CD8-positive, alpha-beta memory T cell (primary cell): ENCODE measurements around the gene KRT85. TPM values are rescaled to one million over a fixed set of nuclear protein-coding genes. Genes with fewer than 3 reads are reported as not detected.

ENCODE experiments used
- CTCF ChIA-PET: fragments of 350-600 bp; sonication (Branson Sonifier 250); formaldehyde crosslinking; loops from one replicate; lab custom pipeline; 2021; ENCODE audit warnings: antibody characterized with exemption; lab: Charles Lee
- POLR2A ChIA-PET: fragments of 350-600 bp; sonication (Branson Sonifier 250); formaldehyde crosslinking; loops from one replicate; lab custom pipeline; 2021; ENCODE audit warnings: antibody characterized with exemption; lab: Charles Lee
- DNase-seq, 5 donors: peaks; one replicate each; pipeline versions ENCODE4 v3.0.0 to v3.0.0-alpha.2; 2020 to 2022; ENCODE audit warnings: mixed read lengths in 1 of 5
- H3K27ac ChIP-seq: one replicate; pipeline ENCODE4 v1.7.0; 2013; ENCODE audit warnings: low read depth, mild to moderate bottlenecking, low read length, moderate library complexity
- H3K27me3 ChIP-seq: 2 replicates; pipeline ENCODE4 v1.7.0; 2013; ENCODE audit warnings: low read length, mild to moderate bottlenecking; ENCODE audit not compliant: insufficient read depth, poor library complexity, severe bottlenecking
- H3K36me3 ChIP-seq: 2 replicates; pipeline ENCODE4 v1.7.0; 2013; ENCODE audit warnings: mild to moderate bottlenecking, low read length, moderate library complexity; ENCODE audit not compliant: insufficient read depth
- H3K4me1 ChIP-seq: 2 replicates; pipeline ENCODE4 v1.7.0; 2013; ENCODE audit warnings: mild to moderate bottlenecking, low read length, moderate library complexity; ENCODE audit not compliant: insufficient read depth
- H3K4me3 ChIP-seq: 2 replicates; pipeline ENCODE4 v1.7.0; 2013; ENCODE audit warnings: mild to moderate bottlenecking, low read length
- H3K9me3 ChIP-seq: 2 replicates; pipeline ENCODE4 v1.7.0; 2013; ENCODE audit warnings: mild to moderate bottlenecking, low read length
- H3K27ac Mint-ChIP-seq, 8 donors: one replicate each; pipeline ENCODE4 v1.8.0; 2020 to 2021; ENCODE audit warnings: mixed read lengths in 8 of 8, mild to moderate bottlenecking in 6 of 8, inconsistent platforms in 3 of 8, moderate library complexity in 3 of 8
- H3K27me3 Mint-ChIP-seq, 2 donors: one replicate each; pipeline ENCODE4 v1.8.0; 2020 to 2021; ENCODE audit warnings: mixed read lengths in 2 of 2, mild to moderate bottlenecking in 1 of 2, moderate library complexity in 1 of 2
- H3K36me3 Mint-ChIP-seq, 3 donors: one replicate each; pipeline ENCODE4 v1.8.0; 2020 to 2021; ENCODE audit warnings: mixed read lengths in 3 of 3, inconsistent platforms in 1 of 3, mild to moderate bottlenecking in 1 of 3
- H3K4me1 Mint-ChIP-seq, 3 donors: one replicate each; pipeline ENCODE4 v1.8.0; 2020 to 2021; ENCODE audit warnings: mixed read lengths in 3 of 3, inconsistent platforms in 1 of 3, mild to moderate bottlenecking in 1 of 3
- H3K4me3 Mint-ChIP-seq, 7 donors: one replicate each; pipeline ENCODE4 v1.8.0; 2020 to 2021; ENCODE audit warnings: mixed read lengths in 7 of 7, mild to moderate bottlenecking in 6 of 7, moderate library complexity in 4 of 7, inconsistent platforms in 2 of 7
- H3K9me3 Mint-ChIP-seq, 5 donors: one replicate each; pipeline ENCODE4 v1.8.0; 2020 to 2022; ENCODE audit warnings: mixed read lengths in 5 of 5, mild to moderate bottlenecking in 3 of 5, moderate library complexity in 2 of 5, inconsistent platforms in 1 of 5
- polyA plus RNA-seq: library from polyadenylated mRNA; unstranded; fragments of 300-500 nt; fragmentation: Illumina TruSeq; gene quantifications from one replicate; pipeline ENCODE4 v1.2.3, GENCODE V29; 2021
- total RNA-seq, 2 experiments: library from RNA; stranded (reverse); gene quantifications; one replicate each; pipeline ENCODE4 v1.2.3, GENCODE V29; 2021

KRT85 gene
- total and polyA plus RNA-seq, 3 experiments from 2014 or later, result not detected

DNA sequence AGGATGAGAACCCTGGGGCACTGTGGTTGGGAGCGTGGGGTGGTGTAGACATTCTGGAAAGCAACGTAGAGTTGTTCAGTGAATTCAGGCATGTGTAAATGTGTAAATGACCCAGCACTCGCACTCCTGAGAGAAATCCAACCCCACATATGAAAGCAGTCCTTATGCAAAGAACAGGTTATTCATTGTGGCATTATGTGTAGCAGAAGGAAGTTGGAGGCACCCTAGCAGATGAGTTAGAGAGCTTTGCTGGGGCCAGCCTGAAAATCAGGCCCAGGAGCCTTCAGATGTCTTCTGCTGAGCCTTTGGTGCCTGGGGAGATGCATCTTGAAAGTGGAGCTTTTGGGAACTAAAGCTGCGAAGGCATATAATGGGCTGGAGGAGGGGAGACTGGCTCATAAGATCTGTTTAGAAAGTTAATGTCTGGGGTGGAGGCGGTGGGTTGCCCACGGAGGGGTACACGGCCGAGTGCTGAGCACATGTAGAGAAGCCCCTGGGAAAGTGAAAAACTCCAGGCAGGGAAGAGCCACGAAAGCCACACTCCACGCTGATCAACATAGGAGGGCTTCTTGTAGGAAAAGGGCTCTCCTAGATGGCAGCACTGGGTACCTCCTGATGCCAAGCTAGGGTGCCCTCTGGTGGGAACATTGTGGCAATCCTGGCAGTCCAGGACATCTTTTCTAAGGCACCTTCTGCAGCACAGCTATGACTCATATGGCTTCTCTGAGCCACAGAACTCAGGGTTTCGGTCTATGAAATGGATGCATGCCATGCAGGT lies 40.0 kb downstream of the KRT85 start:
- Histone ChIP-seq H3K4me1 (peaks cover 4% of the 10 kb centered on the region), H3K9me3 (no peaks in the 10 kb centered on the region), H3K36me3 (no peaks in the 10 kb centered on the region), H3K27ac (no peak overlapping the region), H3K27me3 (no peaks in the 10 kb centered on the region), H3K4me3 (no peak overlapping the region)
- peaks cover 2 to 9% (median 8%) of the 10 kb centered on the region in 3 donors for H3K4me1 Mint-ChIP-seq
- H3K9me3 Mint-ChIP-seq, result no peaks in the 10 kb centered on the region
- peak overlapping the region in 3 of 8 donors; percentile 13 to 92 (median 26) for H3K27ac Mint-ChIP-seq
- no peak overlapping the region for H3K4me3 Mint-ChIP-seq
- ChIA-PET CTCF (interaction anchor here (0.7 to 3.9 kb wide), 23 partner anchors 9 to 552 kb away, joined by 3 to 21 read pairs (median 4); no protein-coding TSS in a partner anchor), POLR2A (interaction anchor here (0.9 to 1.2 kb wide), 2 partner anchors 25 to 172 kb away, joined by 3 to 5 read pairs; no protein-coding TSS in a partner anchor)
- peak; percentile 56 to 84 (median 69) for DNase-seq
- H3K27me3 Mint-ChIP-seq, result peaks cover 16 to 19% of the 10 kb centered on the region in 2 donors
- no peaks in the 10 kb centered on the region for H3K36me3 Mint-ChIP-seq

DNA sequence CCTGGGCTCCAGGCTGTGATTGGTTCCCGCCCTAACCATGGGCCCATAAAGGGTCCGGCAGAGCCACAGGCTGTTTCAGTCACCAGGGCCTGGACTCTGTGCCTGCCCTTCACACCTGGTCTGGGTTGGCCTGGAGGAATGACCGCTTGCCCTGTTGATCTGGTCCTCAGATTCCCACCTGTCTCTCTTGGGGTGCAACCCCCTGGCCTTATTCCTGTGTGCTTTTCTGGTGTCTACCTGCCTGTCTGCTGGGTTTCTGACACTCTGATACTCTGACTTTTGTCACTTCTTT lies 43.2 kb downstream of the KRT85 start:
- H3K9me3 Mint-ChIP-seq, result no peaks in the 10 kb centered on the region
- peaks cover 2 to 9% (median 8%) of the 10 kb centered on the region in 3 donors for H3K4me1 Mint-ChIP-seq
- no peaks in the 10 kb centered on the region for H3K36me3 Mint-ChIP-seq
- CTCF ChIA-PET, result interaction anchor here (1.8 kb wide), 1 partner anchor 547 kb away, joined by 5 read pairs; no protein-coding TSS in a partner anchor
- Histone ChIP-seq H3K27ac (no peak overlapping the region), H3K4me1 (peaks cover 4% of the 10 kb centered on the region), H3K36me3 (no peaks in the 10 kb centered on the region), H3K27me3 (no peaks in the 10 kb centered on the region), H3K4me3 (no peak overlapping the region), H3K9me3 (no peaks in the 10 kb centered on the region)
- H3K4me3 Mint-ChIP-seq, result no peak overlapping the region
- POLR2A ChIA-PET, result no interaction called here
- H3K27me3 Mint-ChIP-seq, result peaks cover 31 to 42% of the 10 kb centered on the region in 2 donors
- peak in 1 of 5 donors; percentile 30 for DNase-seq
- no peak overlapping the region for H3K27ac Mint-ChIP-seq

DNA sequence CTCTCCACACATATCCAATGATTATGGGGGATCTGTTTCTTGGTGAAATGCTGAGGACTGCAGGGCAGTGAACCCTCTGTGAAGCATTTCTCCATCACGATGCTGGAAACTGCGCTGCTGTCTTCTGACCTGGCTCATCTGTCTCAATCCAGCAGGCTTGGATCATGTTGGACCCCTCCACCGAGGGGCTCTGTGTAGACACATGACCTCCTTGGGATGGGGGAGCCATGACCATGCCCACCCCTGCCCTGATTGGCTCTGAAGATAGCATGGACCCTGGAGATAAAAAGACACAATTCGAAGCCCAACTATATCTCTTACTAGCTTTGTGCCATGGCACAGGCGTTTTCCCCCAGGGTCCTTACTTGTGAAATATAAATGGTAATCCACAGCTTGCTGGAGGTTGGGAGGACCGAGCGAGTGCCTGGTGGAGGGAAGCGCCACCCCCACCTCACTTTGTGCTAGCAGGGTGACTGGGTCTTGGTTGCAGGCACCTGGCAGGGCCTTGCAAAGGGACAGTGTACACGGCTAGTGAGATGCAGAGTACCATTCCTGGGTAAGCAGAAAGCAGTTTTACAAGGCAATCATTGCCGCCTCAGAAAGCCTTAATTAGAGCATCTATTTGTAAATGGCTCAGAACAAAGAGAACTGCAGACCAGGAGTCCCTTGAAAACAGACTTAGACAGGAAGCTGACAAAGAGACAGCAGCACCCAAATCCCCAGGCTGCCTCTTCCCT lies 43.7 kb downstream of the KRT85 start:
- CTCF ChIA-PET, result no interaction called here
- no peaks in the 10 kb centered on the region for H3K9me3 Mint-ChIP-seq

DNA sequence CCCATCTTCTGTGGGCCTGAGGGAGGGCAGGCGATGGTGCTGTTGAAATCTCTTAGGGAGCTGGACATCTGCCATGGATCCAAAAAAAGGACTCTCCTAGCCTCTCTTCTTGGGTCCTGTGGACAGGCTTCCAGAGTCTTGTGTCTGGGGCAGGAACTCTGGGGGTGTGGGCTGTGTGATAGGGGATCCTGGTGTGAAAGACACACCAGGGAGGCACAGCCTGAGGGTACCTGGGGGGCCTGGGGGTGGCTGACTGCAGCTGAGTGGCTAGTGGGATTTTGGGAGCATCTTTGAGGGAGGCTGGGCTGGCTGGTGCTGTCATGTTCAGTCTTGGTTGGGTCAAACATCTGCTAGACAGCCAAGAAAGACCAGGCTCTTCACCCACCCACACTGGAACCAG lies 44.3 kb downstream of the KRT85 start:
- H3K4me3 Mint-ChIP-seq, result no peak overlapping the region
- no peaks in the 10 kb centered on the region for H3K9me3 Mint-ChIP-seq
- no peaks in the 10 kb centered on the region for H3K36me3 ChIP-seq
- POLR2A ChIA-PET, result no interaction called here
- no peak overlapping the region for H3K27ac Mint-ChIP-seq
- H3K27me3 ChIP-seq, result peaks cover 4% of the 10 kb centered on the region
- H3K4me3 ChIP-seq, result no peak overlapping the region
- peaks cover 33 to 52% of the 10 kb centered on the region in 2 donors for H3K27me3 Mint-ChIP-seq
- H3K27ac ChIP-seq, result no peak overlapping the region
- CTCF ChIA-PET, result no interaction called here
- no peaks in the 10 kb centered on the region for H3K9me3 ChIP-seq
- no peaks in the 10 kb centered on the region for H3K36me3 Mint-ChIP-seq
- DNase-seq, result no peak
- H3K4me1 Mint-ChIP-seq, result peaks cover 2 to 9% (median 8%) of the 10 kb centered on the region in 3 donors
- H3K4me1 ChIP-seq, result peaks cover 3% of the 10 kb centered on the region

More for the DNA sequence above, 43.7 kb downstream of the KRT85 start:
- Histone ChIP-seq H3K36me3 (no peaks in the 10 kb centered on the region), H3K27me3 (peaks cover 4% of the 10 kb centered on the region), H3K4me1 (peaks cover 4% of the 10 kb centered on the region), H3K27ac (no peak overlapping the region), H3K4me3 (no peak overlapping the region), H3K9me3 (no peaks in the 10 kb centered on the region)
- peaks cover 33 to 48% of the 10 kb centered on the region in 2 donors for H3K27me3 Mint-ChIP-seq
- peak overlapping the region in 1 of 7 donors; percentile 10 for H3K4me3 Mint-ChIP-seq
- peak in 1 of 5 donors; percentile 28 for DNase-seq
- H3K36me3 Mint-ChIP-seq, result no peaks in the 10 kb centered on the region
- peaks cover 2 to 9% (median 8%) of the 10 kb centered on the region in 3 donors for H3K4me1 Mint-ChIP-seq
- POLR2A ChIA-PET, result no interaction called here
- no peak overlapping the region for H3K27ac Mint-ChIP-seq

DNA sequence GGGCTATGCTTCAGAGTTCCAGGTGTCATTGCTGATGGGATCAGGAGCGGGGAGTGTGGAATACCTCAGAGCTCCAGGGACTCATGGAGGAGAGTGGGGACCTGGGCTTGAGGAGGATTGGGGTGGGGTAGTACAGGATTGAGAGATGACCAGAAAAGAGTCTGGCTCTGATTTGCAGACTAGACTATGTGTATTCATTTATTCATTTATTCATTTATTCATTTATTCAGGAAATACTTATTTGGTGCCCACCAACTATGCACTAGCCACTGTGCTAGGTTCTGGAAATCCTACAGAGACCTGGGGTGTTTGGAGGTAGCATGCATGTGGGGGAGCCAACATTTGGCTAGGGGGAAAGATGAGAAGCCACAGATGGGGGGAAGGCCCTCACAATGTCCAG lies 45.2 kb downstream of the KRT85 start:
- CTCF ChIA-PET, result interaction anchor here (1.1 kb wide), 1 partner anchor 11 kb away, joined by 4 read pairs; no protein-coding TSS in a partner anchor
- Mint-ChIP-seq H3K9me3 (no peaks in the 10 kb centered on the region), H3K4me3 (no peak overlapping the region), H3K27ac (no peak overlapping the region), H3K36me3 (no peaks in the 10 kb centered on the region), H3K27me3 (peaks cover 31 to 52% of the 10 kb centered on the region in 2 donors), H3K4me1 (peaks cover 0 to under 1% (median 0%) of the 10 kb centered on the region in 3 donors)
- H3K36me3 ChIP-seq, result no peaks in the 10 kb centered on the region
- DNase-seq, result no peak
- H3K9me3 ChIP-seq, result no peaks in the 10 kb centered on the region
- peaks cover 4% of the 10 kb centered on the region for H3K27me3 ChIP-seq
- POLR2A ChIA-PET, result no interaction called here
- no peak overlapping the region for H3K4me3 ChIP-seq
- no peaks in the 10 kb centered on the region for H3K4me1 ChIP-seq
- no peak overlapping the region for H3K27ac ChIP-seq

DNA sequence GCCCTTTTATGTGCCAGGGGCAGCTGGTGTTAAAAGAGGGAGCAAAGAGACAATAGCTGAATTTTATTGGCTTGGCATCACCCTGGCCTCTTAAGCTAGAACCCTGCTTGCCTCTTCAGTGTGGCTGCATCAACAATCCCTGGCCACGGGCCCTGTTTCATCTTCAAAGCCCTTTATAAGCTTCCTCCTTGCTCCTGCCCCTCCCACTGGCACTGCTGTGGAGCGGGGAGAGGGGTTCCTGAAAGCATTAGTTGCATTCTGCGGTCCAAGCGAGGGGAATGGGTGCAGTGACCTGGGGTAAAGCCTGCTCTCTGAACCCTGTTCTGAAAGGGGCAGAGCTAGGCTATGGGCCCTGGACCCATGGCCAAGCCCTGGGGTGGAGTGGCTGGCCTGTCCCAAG lies 45.9 kb downstream of the KRT85 start:
- no peak for DNase-seq
- Mint-ChIP-seq H3K4me3 (no peak overlapping the region), H3K4me1 (no peaks in the 10 kb centered on the region), H3K9me3 (no peaks in the 10 kb centered on the region), H3K27me3 (peaks cover 33 to 52% of the 10 kb centered on the region in 2 donors), H3K27ac (no peak overlapping the region), H3K36me3 (no peaks in the 10 kb centered on the region)
- no peaks in the 10 kb centered on the region for H3K9me3 ChIP-seq
- H3K36me3 ChIP-seq, result no peaks in the 10 kb centered on the region
- H3K27me3 ChIP-seq, result peaks cover 4% of the 10 kb centered on the region
- ChIA-PET CTCF (interaction anchor here (1.1 kb wide), 1 partner anchor 10 kb away, joined by 4 read pairs; no protein-coding TSS in a partner anchor), POLR2A (no interaction called here)
- H3K27ac ChIP-seq, result no peak overlapping the region
- H3K4me3 ChIP-seq, result no peak overlapping the region
- no peaks in the 10 kb centered on the region for H3K4me1 ChIP-seq

DNA sequence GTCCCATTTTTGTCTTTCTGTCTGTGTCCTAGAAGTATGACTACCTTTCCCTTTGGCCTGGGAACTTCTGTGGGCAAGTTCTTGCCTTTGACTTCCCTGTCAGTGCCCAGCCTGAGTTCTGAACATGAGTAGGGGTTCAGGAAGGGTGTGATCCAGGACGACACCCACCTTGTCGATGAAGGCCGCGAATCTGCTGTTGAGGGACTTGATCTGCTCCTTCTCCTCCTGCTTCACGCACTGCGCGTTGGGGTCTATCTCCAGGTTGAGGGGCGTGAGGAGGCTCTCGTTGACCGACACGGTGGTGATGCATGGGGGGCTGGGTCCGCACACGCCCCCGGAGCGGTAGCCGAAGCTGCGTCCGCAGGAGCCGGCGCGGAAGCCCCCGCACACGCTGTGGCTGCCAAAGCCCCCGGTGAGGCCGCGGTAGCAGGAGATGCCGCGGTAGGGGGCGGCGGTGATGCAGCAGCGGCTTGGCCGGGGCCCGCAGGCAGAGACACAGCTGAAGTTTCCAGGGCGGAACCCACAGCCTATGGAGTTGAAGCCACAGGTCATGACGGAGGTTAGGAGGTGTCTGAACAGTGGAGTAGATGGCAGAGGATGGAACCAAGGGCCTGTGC lies 46.4 kb downstream of the KRT85 start, which contains the start of gene KRT83:
TSS of gene KRT83 (minus strand) at position 615 of the 617 bp plus-strand sequence. CDS start at position 552, 63 bp downstream.
- Mint-ChIP-seq H3K27me3 (peaks cover 33 to 52% of the 10 kb centered on the region in 2 donors), H3K27ac (no peak within 1 kb of the TSS), H3K9me3 (no peaks in the 10 kb centered on the region), H3K36me3 (no peaks in the 10 kb centered on the region), H3K4me1 (no peaks in the 10 kb centered on the region), H3K4me3 (no peak within 1 kb of the TSS)
- no peaks in the 10 kb centered on the region for H3K9me3 ChIP-seq
- ChIA-PET POLR2A (no interaction called here), CTCF (no interaction called here)
- DNase-seq, result no peak
- H3K4me1 ChIP-seq, result no peaks in the 10 kb centered on the region
- H3K27ac ChIP-seq, result no peak within 1 kb of the TSS
- H3K27me3 ChIP-seq, result peaks cover 4% of the 10 kb centered on the region
- no peaks in the 10 kb centered on the region for H3K36me3 ChIP-seq
- no peak within 1 kb of the TSS for H3K4me3 ChIP-seq
